Gastrocnemius medialis (tissue), 4 donors: Measurements from ENCODE around the gene KAZN. TPM values are rescaled to one million over a fixed set of nuclear protein-coding genes. Genes with fewer than 3 reads are reported as not detected.

ENCODE experiments used
- ATAC-seq, 2 donors: fragments of 150-250 bp; one replicate each; pipeline ENCODE4 v1.9.1; 2016
- DNase-seq, 2 donors: peaks; one replicate each; pipeline ENCODE4 v3.0.0-alpha.2; 2019
- H3K27ac ChIP-seq, 4 donors: fragments of 200-600 bp; sonication (generic); 1 replicate in 1 of 4; 2 replicates in 3 of 4; pipeline ENCODE4 v1.5.1; 2016 to 2018; ENCODE audit warnings: mild to moderate bottlenecking in 2 of 4, moderate library complexity in 1 of 4
- H3K27me3 ChIP-seq, 3 donors: fragments of 200-600 bp; sonication (generic) in 2 of 3; 1 replicate in 1 of 3; 2 replicates in 2 of 3; pipeline versions ENCODE4 v1.5.1 to v1.6.0; 2016 to 2019; ENCODE audit warnings: mild to moderate bottlenecking in 1 of 3, moderate library complexity in 1 of 3
- H3K36me3 ChIP-seq, 2 donors: fragments of 200-600 bp; sonication (generic) in 1 of 2; one replicate each; pipeline ENCODE4 v1.5.1; 2017 to 2018
- H3K4me1 ChIP-seq, 2 donors: fragments of 200-600 bp; sonication (generic) in 1 of 2; one replicate each; pipeline ENCODE4 v1.5.1; 2016 to 2017; ENCODE audit warnings: mild to moderate bottlenecking in 2 of 2
- H3K4me3 ChIP-seq, 4 donors: fragments of 200-600 bp; sonication (generic) in 3 of 4; 1 replicate in 1 of 4; 2 replicates in 3 of 4; pipeline ENCODE4 v1.5.1; 2016 to 2019; ENCODE audit warnings: mild to moderate bottlenecking in 2 of 4
- H3K9me3 ChIP-seq, 3 donors: fragments of 200-600 bp; sonication (generic) in 2 of 3; 1 replicate in 1 of 3; 2 replicates in 2 of 3; pipeline ENCODE4 v1.5.1; 2016 to 2019
- POLR2A ChIP-seq, 2 donors: fragments of 450-650 bp; IDR thresholded peaks; one replicate each; pipeline ENCODE4 v1.6.1; 2017; ENCODE audit warnings: antibody characterized with exemption in 2 of 2, mild to moderate bottlenecking in 2 of 2, moderate library complexity in 2 of 2
- in situ Hi-C, 4 donors: fragments of 200-750 bp; cut with MboI; loops; one replicate each; pipeline versions ENCODE4 v1.15.0 to v1.8.0; 2017; ENCODE audit warnings: low sequenced_read_pairs in 4 of 4
- intact Hi-C: fragments of 100-400 bp; cut with DNase I; formaldehyde crosslinking; loops from one replicate; pipeline ENCODE4 v1.15.1; 2023; ENCODE audit warnings: low total_unique reads
- total RNA-seq, 4 donors: library from RNA; depleted of rRNA; stranded (reverse); fragments of >200 nt; gene quantifications; one replicate each; pipeline versions ENCODE4 v1.1.0 to v1.2.3, GENCODE V29; 2016
- TF ChIP-seq, protein P1 (sequence below), 5 experiments: fragments of 450-650 bp in 3 of 5; fragments of 200-600 bp in 2 of 5; sonication (generic) in 2 of 5; IDR thresholded peaks in 4 of 5; conservative IDR thresholded peaks in 1 of 5; 1 replicate in 4 of 5; 2 replicates in 1 of 5; pipeline ENCODE4 v1.5.1; 2016 to 2019; ENCODE audit warnings: antibody characterized with exemption in 5 of 5, mild to moderate bottlenecking in 3 of 5, moderate library complexity in 3 of 5

Gene KAZN
- total RNA-seq, 4 donors from 2014 or later = 0.05 to 2.2 (median 1.00) TPM

GRCh38 chr1:15080328-15081007, 482.0 kb downstream of the KAZN start:
- in situ Hi-C loops = no loop called here
- no peak for TF ChIP-seq POLR2A (IDR thresholded peaks at IDR 0.05)
- TF ChIP-seq, protein P1, sequence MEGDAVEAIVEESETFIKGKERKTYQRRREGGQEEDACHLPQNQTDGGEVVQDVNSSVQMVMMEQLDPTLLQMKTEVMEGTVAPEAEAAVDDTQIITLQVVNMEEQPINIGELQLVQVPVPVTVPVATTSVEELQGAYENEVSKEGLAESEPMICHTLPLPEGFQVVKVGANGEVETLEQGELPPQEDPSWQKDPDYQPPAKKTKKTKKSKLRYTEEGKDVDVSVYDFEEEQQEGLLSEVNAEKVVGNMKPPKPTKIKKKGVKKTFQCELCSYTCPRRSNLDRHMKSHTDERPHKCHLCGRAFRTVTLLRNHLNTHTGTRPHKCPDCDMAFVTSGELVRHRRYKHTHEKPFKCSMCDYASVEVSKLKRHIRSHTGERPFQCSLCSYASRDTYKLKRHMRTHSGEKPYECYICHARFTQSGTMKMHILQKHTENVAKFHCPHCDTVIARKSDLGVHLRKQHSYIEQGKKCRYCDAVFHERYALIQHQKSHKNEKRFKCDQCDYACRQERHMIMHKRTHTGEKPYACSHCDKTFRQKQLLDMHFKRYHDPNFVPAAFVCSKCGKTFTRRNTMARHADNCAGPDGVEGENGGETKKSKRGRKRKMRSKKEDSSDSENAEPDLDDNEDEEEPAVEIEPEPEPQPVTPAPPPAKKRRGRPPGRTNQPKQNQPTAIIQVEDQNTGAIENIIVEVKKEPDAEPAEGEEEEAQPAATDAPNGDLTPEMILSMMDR (IDR thresholded peaks at IDR 0.05 in 4 of 5, conservative IDR thresholded peaks at IDR 0.05 in 1 of 5) = no peak
- DNase-seq (no peak), ATAC-seq (no peak)
- Histone ChIP-seq H3K27ac (no peak overlapping the region), H3K4me3 (no peak overlapping the region), H3K9me3 (no peaks in the 10 kb centered on the region), H3K4me1 (no peaks in the 10 kb centered on the region), H3K36me3 (no peaks in the 10 kb centered on the region), H3K27me3 (no peaks in the 10 kb centered on the region)
- intact Hi-C loops = loop anchor here (1.0 kb wide), 1 partner anchor 22 kb away; no protein-coding TSS in a partner anchor

DNA sequence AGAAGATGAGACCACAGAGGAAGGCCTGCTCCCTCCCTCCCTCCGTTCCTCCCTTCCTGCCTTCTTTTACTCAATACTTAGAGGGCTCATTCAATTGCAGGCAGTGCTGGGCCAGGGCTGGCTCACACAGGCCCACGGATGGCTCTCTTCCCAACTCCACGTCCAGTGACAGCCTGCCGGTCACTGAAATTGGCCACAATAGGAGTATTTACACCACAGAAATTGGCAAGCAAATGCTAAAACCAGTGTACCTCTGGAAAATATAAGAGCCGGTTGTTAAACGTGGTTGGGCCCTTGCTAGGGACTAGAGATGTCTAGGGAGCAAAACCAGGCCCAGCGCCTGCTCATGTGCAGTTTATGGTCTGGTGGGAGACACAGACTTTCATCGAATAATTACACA, 482.6 kb downstream of the KAZN start:
- DNase-seq (no peak), ATAC-seq (no peak)
- no peaks in the 10 kb centered on the region for H3K9me3 ChIP-seq
- H3K36me3 ChIP-seq = no peaks in the 10 kb centered on the region
- H3K4me3 ChIP-seq = no peak overlapping the region
- H3K27me3 ChIP-seq = no peaks in the 10 kb centered on the region
- intact Hi-C loops (no loop called here), in situ Hi-C loops (no loop called here)
- H3K27ac ChIP-seq = no peak overlapping the region
- TF ChIP-seq, protein P1 (IDR thresholded peaks at IDR 0.05 in 4 of 5, conservative IDR thresholded peaks at IDR 0.05 in 1 of 5) = no peak
- TF ChIP-seq POLR2A (IDR thresholded peaks at IDR 0.05) = no peak
- no peaks in the 10 kb centered on the region for H3K4me1 ChIP-seq

DNA sequence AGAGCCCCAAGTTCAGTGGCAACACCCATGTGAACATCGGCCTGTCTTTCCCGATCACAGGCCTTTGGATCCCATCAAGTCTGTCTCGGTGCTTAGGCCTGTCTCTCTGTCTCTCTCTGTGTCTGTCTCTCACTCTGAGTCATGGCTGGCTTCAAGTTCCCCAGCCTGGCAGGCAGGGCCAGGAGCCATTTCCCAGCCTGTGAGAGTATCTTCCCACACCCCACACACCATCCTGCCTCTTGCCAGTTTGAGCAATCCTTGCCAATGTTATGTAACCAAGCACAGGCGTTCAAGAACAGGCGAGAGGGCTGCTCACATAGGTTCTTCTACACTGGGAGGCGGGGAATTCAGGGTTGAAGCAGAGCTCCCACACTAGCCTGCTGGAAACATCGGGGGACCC, 485.1 kb downstream of the KAZN start:
- no peaks in the 10 kb centered on the region for H3K27me3 ChIP-seq
- intact Hi-C loops = no loop called here
- ATAC-seq (no peak), DNase-seq (no peak)
- no peaks in the 10 kb centered on the region for H3K36me3 ChIP-seq
- no peak for TF ChIP-seq POLR2A (IDR thresholded peaks at IDR 0.05)
- TF ChIP-seq, protein P1 (IDR thresholded peaks at IDR 0.05 in 4 of 5, conservative IDR thresholded peaks at IDR 0.05 in 1 of 5) = no peak
- in situ Hi-C loops = no loop called here
- H3K9me3 ChIP-seq = no peaks in the 10 kb centered on the region
- no peak overlapping the region for H3K4me3 ChIP-seq
- H3K27ac ChIP-seq = no peak overlapping the region
- H3K4me1 ChIP-seq = no peaks in the 10 kb centered on the region

GRCh38 chr1:15088281-15088971, 489.9 kb downstream of the KAZN start:
- ATAC-seq = no peak
- Histone ChIP-seq H3K9me3 (no peaks in the 10 kb centered on the region), H3K36me3 (no peaks in the 10 kb centered on the region), H3K4me1 (no peaks in the 10 kb centered on the region), H3K27ac (no peak overlapping the region), H3K4me3 (no peak overlapping the region), H3K27me3 (no peaks in the 10 kb centered on the region)
- no peak for DNase-seq
- TF ChIP-seq POLR2A (IDR thresholded peaks at IDR 0.05) = no peak
- TF ChIP-seq, protein P1 (IDR thresholded peaks at IDR 0.05 in 4 of 5, conservative IDR thresholded peaks at IDR 0.05 in 1 of 5) = no peak
- intact Hi-C loops (no loop called here), in situ Hi-C loops (no loop called here)
